GM23338 (cell line): Measurements from ENCODE around the gene U2AF1L4. TPM values are rescaled to one million over a fixed set of nuclear protein-coding genes. Genes with fewer than 3 reads are reported as not detected.
A peak's percentile ranks its signal among the peaks of the same experiment; 100 is the strongest.

ENCODE experiments used
- ATAC-seq: fragments of 200-7000 bp; cut with Tn5 transposase; 3 replicates; pipeline ENCODE4 v1.9.1; 2020
- DNase-seq: peaks from one replicate; pipeline ENCODE4 v3.0.0-alpha.2; 2015; ENCODE audit warnings: low spot score
- H2AFZ ChIP-seq: fragments of 200-600 bp; sonication (generic); 2 replicates; pipeline ENCODE4 v1.8.0; 2016; ENCODE audit warnings: antibody characterized with exemption, mild to moderate bottlenecking, moderate library complexity
- H3F3A ChIP-seq: fragments of 200-600 bp; sonication (generic); replicated peaks from 2 replicates; pipeline ENCODE4 v1.8.0; 2017; ENCODE audit warnings: antibody characterized with exemption, mixed run types, low read depth
- H3K27ac ChIP-seq: fragments of 200-600 bp; sonication (generic); 2 replicates; pipeline ENCODE4 v1.6.1; 2016; ENCODE audit warnings: low read depth
- H3K27me3 ChIP-seq: fragments of 200-600 bp; sonication (generic); 2 replicates; pipeline ENCODE4 v1.8.0; 2016; ENCODE audit warnings: mild to moderate bottlenecking, mixed run types, moderate library complexity; ENCODE audit not compliant: insufficient read depth
- H3K36me3 ChIP-seq: fragments of 200-600 bp; sonication (generic); 2 replicates; pipeline ENCODE4 v1.8.0; 2016; ENCODE audit warnings: mild to moderate bottlenecking; ENCODE audit not compliant: insufficient read depth
- H3K4me1 ChIP-seq: fragments of 200-600 bp; sonication (generic); 2 replicates; pipeline ENCODE4 v1.8.0; 2016; ENCODE audit warnings: mild to moderate bottlenecking, moderate library complexity; ENCODE audit not compliant: insufficient read depth
- H3K4me2 ChIP-seq: fragments of 200-600 bp; sonication (generic); 2 replicates; pipeline ENCODE4 v1.7.1; 2017; ENCODE audit warnings: mixed run types
- H3K4me3 ChIP-seq: fragments of 200-600 bp; sonication (generic); 2 replicates; pipeline ENCODE4 v1.6.1; 2016; ENCODE audit warnings: mixed run types
- H3K79me2 ChIP-seq: fragments of 200-600 bp; sonication (generic); replicated peaks from 2 replicates; pipeline ENCODE4 v1.8.0; 2017; ENCODE audit warnings: mild to moderate bottlenecking; ENCODE audit not compliant: insufficient read depth
- H3K9me2 ChIP-seq: fragments of 200-600 bp; sonication (generic); 2 replicates; pipeline ENCODE4 v1.8.0; 2017; ENCODE audit not compliant: insufficient read depth
- H4K20me1 ChIP-seq: fragments of 200-600 bp; sonication (generic); replicated peaks from 2 replicates; pipeline ENCODE4 v1.8.0; 2017; ENCODE audit warnings: mild to moderate bottlenecking; ENCODE audit not compliant: insufficient read depth
- H3K27ac Mint-ChIP-seq: 2 replicates; pipeline ENCODE4 v1.8.0; 2020; ENCODE audit warnings: inconsistent platforms, mild to moderate bottlenecking, moderate library complexity, mixed read lengths
- H3K27me3 Mint-ChIP-seq: 3 replicates; pipeline ENCODE4 v1.8.0; 2022; ENCODE audit warnings: low read depth, mild to moderate bottlenecking, moderate library complexity, mixed read lengths, inconsistent platforms; ENCODE audit not compliant: insufficient read depth, poor library complexity
- H3K36me3 Mint-ChIP-seq: 3 replicates; pipeline ENCODE4 v1.8.0; 2021; ENCODE audit warnings: low read depth, mild to moderate bottlenecking, inconsistent platforms, moderate library complexity, mixed read lengths
- H3K4me1 Mint-ChIP-seq: 3 replicates; pipeline ENCODE4 v1.8.0; 2020; ENCODE audit warnings: mild to moderate bottlenecking, inconsistent platforms, mixed read lengths
- H3K4me3 Mint-ChIP-seq: 3 replicates; pipeline ENCODE4 v1.8.0; 2021; ENCODE audit warnings: moderate library complexity, mild to moderate bottlenecking, inconsistent platforms, mixed read lengths
- H3K9me3 Mint-ChIP-seq: 3 replicates; pipeline ENCODE4 v1.8.0; 2020; ENCODE audit warnings: moderate library complexity, mild to moderate bottlenecking, inconsistent platforms, mixed read lengths
- CREB1 ChIP-seq: fragments of 250-450 bp; sonication (Bioruptor Pico); IDR thresholded peaks from 2 replicates; pipeline ENCODE4 v1.5.0; 2020; ENCODE audit warnings: low read depth, mild to moderate bottlenecking, moderate library complexity
- ETS1 ChIP-seq: IDR thresholded peaks from 2 replicates; pipeline ENCODE4 v1.6.1; 2016; ENCODE audit warnings: antibody characterized with exemption
- EZH2 ChIP-seq: fragments of 200-600 bp; sonication (generic); IDR thresholded peaks from one replicate; pipeline ENCODE4 v1.8.0; 2017; ENCODE audit warnings: antibody characterized with exemption, mild to moderate bottlenecking, low read depth; ENCODE audit not compliant: unreplicated experiment
- JUNB ChIP-seq: IDR thresholded peaks from one replicate; pipeline ENCODE4 v1.6.1; 2016; ENCODE audit warnings: antibody characterized with exemption; ENCODE audit not compliant: unreplicated experiment
- NANOG ChIP-seq: IDR thresholded peaks from 2 replicates; pipeline ENCODE4 v1.6.1; 2016; ENCODE audit warnings: antibody characterized with exemption, borderline replicate concordance
- POLR2AphosphoS5 ChIP-seq: IDR thresholded peaks from 2 replicates; pipeline ENCODE4 v1.6.1; 2016; ENCODE audit warnings: antibody characterized with exemption, low read depth
- STAT1 ChIP-seq: IDR thresholded peaks from one replicate; pipeline ENCODE4 v1.6.1; 2016; ENCODE audit warnings: antibody characterized with exemption; ENCODE audit not compliant: unreplicated experiment
- ZNF114 ChIP-seq: fragments of 250-450 bp; sonication (Bioruptor Pico); IDR thresholded peaks from 2 replicates; pipeline ENCODE4 v1.5.0; 2020; ENCODE audit warnings: mild to moderate bottlenecking, moderate library complexity
- ZNF331 ChIP-seq: fragments of 250-450 bp; sonication (Bioruptor Pico); IDR thresholded peaks from 2 replicates; pipeline ENCODE4 v1.5.0; 2020; ENCODE audit warnings: low read depth, mild to moderate bottlenecking, moderate library complexity
- ZNF462 ChIP-seq: fragments of 250-450 bp; sonication (Bioruptor Pico); IDR thresholded peaks from 2 replicates; pipeline ENCODE4 v1.5.0; 2020; ENCODE audit warnings: mild to moderate bottlenecking, moderate library complexity
- polyA plus RNA-seq: library from polyadenylated mRNA; unstranded; fragments of >200 nt; fragmentation: Nextera tagmentation; extraction: Ambion mirVana; gene quantifications from 2 replicates; pipeline ENCODE4 v1.2.1, GENCODE V29; 2016
- total RNA-seq: library from RNA; depleted of rRNA; stranded (reverse); fragments of >200 nt; shearing (Covaris generic); gene quantifications from 2 replicates; pipeline ENCODE4 v1.2.3, GENCODE V29; 2014

U2AF1L4 gene
- total and polyA plus RNA-seq, 2 experiments from 2014 or later = 13.1 to 23.7 TPM

- TF ChIP-seq STAT1 (no peak), CREB1 (CRISPR knock-in tag) (no peak), EZH2 (no peak), ETS1 (no peak), JUNB (no peak), ZNF114 (CRISPR knock-in tag) (no peak)
- H3K4me3 ChIP-seq = peak within 1 kb of the TSS; percentile 65
- H3K79me2 ChIP-seq = no peaks in the 10 kb centered on the region
- no peaks in the 10 kb centered on the region for H3K36me3 ChIP-seq
- peak; percentile 78 for ATAC-seq
- H3K27ac ChIP-seq = no peak within 1 kb of the TSS
- DNase-seq = peak; percentile 100
- no peaks in the 10 kb centered on the region; the same call in 2 of the 3 replicates for H3K36me3 Mint-ChIP-seq
- H3K9me3 Mint-ChIP-seq = no peaks in the 10 kb centered on the region; the same call in 2 of the 3 replicates
- H3K4me3 Mint-ChIP-seq = peak within 1 kb of the TSS; percentile 76
- peaks cover 16% of the 10 kb centered on the region for H3K27me3 ChIP-seq
- peaks cover 7% of the 10 kb centered on the region; the same call in 1 of the 2 replicates for H3F3A ChIP-seq
- H3K4me2 ChIP-seq = peak within 1 kb of the TSS; percentile 89
- no peak within 1 kb of the TSS; the same call in 1 of the 2 replicates for H3K27ac Mint-ChIP-seq
- peaks cover 22% of the 10 kb centered on the region for H3K4me1 ChIP-seq
- no peaks in the 10 kb centered on the region for H3K9me2 ChIP-seq
- H3K27me3 Mint-ChIP-seq = peaks cover 21% of the 10 kb centered on the region
- H2AFZ ChIP-seq = no peak within 1 kb of the TSS; the same call in 1 of the 2 replicates
- peaks cover 32% of the 10 kb centered on the region for H3K4me1 Mint-ChIP-seq
- H4K20me1 ChIP-seq = no peaks in the 10 kb centered on the region; the same call in 1 of the 2 replicates
Observed at GRCh38 chr19:35775298-35776101, 30.3 kb upstream of the U2AF1L4 start, which contains the start of gene ARHGAP33. Gene ARHGAP33, plus strand, starts transcription at chr19:35775564. Its CDS starts 95 bp downstream, at chr19:35775659.

GRCh38 chr19:35775046-35775297 is 29.8 kb upstream of the U2AF1L4 start:
- peaks cover 16% of the 10 kb centered on the region for H3K27me3 ChIP-seq
- H2AFZ ChIP-seq = no peak overlapping the region
- H3F3A ChIP-seq = peaks cover 7% of the 10 kb centered on the region; the same call in 1 of the 2 replicates
- no peak overlapping the region for H3K27ac ChIP-seq
- H3K79me2 ChIP-seq = no peaks in the 10 kb centered on the region
- Mint-ChIP-seq H3K4me1 (peaks cover 32% of the 10 kb centered on the region), H3K27ac (no peak overlapping the region), H3K4me3 (peak overlapping the region; percentile 76), H3K9me3 (no peaks in the 10 kb centered on the region; the same call in 2 of the 3 replicates), H3K36me3 (no peaks in the 10 kb centered on the region; the same call in 2 of the 3 replicates), H3K27me3 (peaks cover 21% of the 10 kb centered on the region)
- ATAC-seq (no peak), DNase-seq (no peak)
- H3K36me3 ChIP-seq = no peaks in the 10 kb centered on the region
- H3K4me3 ChIP-seq = peak overlapping the region; percentile 65; the same call in 1 of the 2 replicates
- H3K4me2 ChIP-seq = peak overlapping the region; percentile 62
- peaks cover 22% of the 10 kb centered on the region for H3K4me1 ChIP-seq
- no peaks in the 10 kb centered on the region; the same call in 1 of the 2 replicates for H4K20me1 ChIP-seq
- no peaks in the 10 kb centered on the region for H3K9me2 ChIP-seq
- no peak for TF ChIP-seq ZNF331 (CRISPR knock-in tag)
- no peak for TF ChIP-seq ETS1
- TF ChIP-seq STAT1 = no peak
- no peak for TF ChIP-seq JUNB
- no peak for TF ChIP-seq NANOG
- TF ChIP-seq ZNF114 (CRISPR knock-in tag) = no peak
- no peak for TF ChIP-seq EZH2
- TF ChIP-seq POLR2AphosphoS5 = no peak
- no peak for TF ChIP-seq ZNF462
